HepG2 (cell line): ENCODE data around the gene MICAL1. TPM values are rescaled to one million over a fixed set of nuclear protein-coding genes. Genes with fewer than 3 reads are reported as not detected.

Experiments
- ATAC-seq: fragments of 200-7000 bp; cut with Tn5 transposase; 3 replicates; pipeline ENCODE4 v1.9.1; 2020; ENCODE audit warnings: mild to moderate bottlenecking, moderate library complexity
- BruUV-seq: library from RNA; stranded (reverse); fragments of 400-500 nt; replicated peaks from 2 replicates; lab custom pipeline; 2021; lab: Mats Ljungman, UMichigan
- CTCF ChIA-PET: fragments of 300-600 bp; formaldehyde crosslinking; extraction: SDS; loops from one replicate; lab custom pipeline; 2021; ENCODE audit warnings: low total read pairs, inconsistent platforms, low intra/inter-chr PET ratio; lab: Yijun Ruan, JAX
- POLR2A ChIA-PET: fragments of 350-600 bp; sonication (Branson Sonifier 250); formaldehyde crosslinking; loops from one replicate; lab custom pipeline; 2020; ENCODE audit warnings: antibody characterized with exemption, inconsistent platforms; lab: Yijun Ruan, JAX
- DNase-seq: peaks from one replicate; pipeline ENCODE4 v3.0.0-alpha.2; 2015; ENCODE audit warnings: low spot score
- FAIRE-seq: peaks from 3 replicates; lab custom pipeline; 2011; peaks lifted over from hg19 to GRCh38; lab: Jason Lieb, UNC
- H2AFZ ChIP-seq: one replicate; pipeline ENCODE4 v1.6.1; 2011; ENCODE audit warnings: low read length, inconsistent platforms
- H3K27ac ChIP-seq: fragments of 300-600 bp; 3 replicates; pipeline ENCODE4 v1.8.0; 2011; ENCODE audit warnings: mixed run types, mild to moderate bottlenecking, mixed read lengths, low read length, inconsistent platforms; ENCODE audit not compliant: insufficient read depth; ENCODE audit errors: extremely low read length
- H3K27me3 ChIP-seq, 2 experiments: fragments of 200-600 bp in 1 of 2; 2 replicates in 1 of 2; 3 replicates in 1 of 2; pipeline versions ENCODE4 v1.6.0 to v1.8.0; 2011; ENCODE audit warnings: low read length in 2 of 2, mild to moderate bottlenecking in 2 of 2, moderate library complexity in 2 of 2, inconsistent platforms in 1 of 2; ENCODE audit not compliant: insufficient read depth in 2 of 2, control insufficient read depth in 1 of 2
- H3K36me3 ChIP-seq, 2 experiments: fragments of 200-600 bp in 1 of 2; replicated peaks in 1 of 2; 2 replicates in 1 of 2; 3 replicates in 1 of 2; pipeline versions ENCODE4 v1.5.1 to v1.8.0; 2011; ENCODE audit warnings: low read length in 2 of 2, inconsistent platforms in 1 of 2; ENCODE audit not compliant: insufficient read depth in 2 of 2, control insufficient read depth in 1 of 2
- H3K4me1 ChIP-seq: 2 replicates; pipeline ENCODE4 v1.5.1; 2012; ENCODE audit warnings: low read length, inconsistent platforms; ENCODE audit not compliant: insufficient read depth
- H3K4me2 ChIP-seq: 2 replicates; pipeline ENCODE4 v1.6.0; 2011; ENCODE audit warnings: low read depth, low read length, inconsistent platforms
- H3K4me3 ChIP-seq, 3 experiments: fragments of 200-600 bp in 1 of 3; sonication (generic), shearing (Covaris generic) in 1 of 3; replicated peaks in 1 of 3; 2 replicates each; pipeline ENCODE4 v1.5.1; 2011 to 2016; ENCODE audit warnings: low read length in 3 of 3, inconsistent platforms in 2 of 3, low read depth in 2 of 3, mild to moderate bottlenecking in 2 of 3, control low read depth in 1 of 3, mixed read lengths in 1 of 3; ENCODE audit not compliant: insufficient read depth in 1 of 3
- H3K79me2 ChIP-seq: one replicate; pipeline ENCODE4 v1.6.1; 2011; ENCODE audit warnings: low read length, inconsistent platforms; ENCODE audit not compliant: insufficient read depth
- H3K9ac ChIP-seq: 2 replicates; pipeline ENCODE4 v1.6.0; 2011; ENCODE audit warnings: mild to moderate bottlenecking, low read depth, low read length, inconsistent platforms; ENCODE audit not compliant: insufficient read depth
- H3K9me3 ChIP-seq: 2 replicates; pipeline ENCODE4 v1.5.1; 2012; ENCODE audit warnings: mild to moderate bottlenecking, low read length
- H4K20me1 ChIP-seq: 2 replicates; pipeline ENCODE4 v1.6.0; 2011; ENCODE audit warnings: inconsistent platforms, mild to moderate bottlenecking, low read length, moderate library complexity; ENCODE audit not compliant: insufficient read depth
- AGO1 ChIP-seq: fragments of 200-400 bp; formaldehyde crosslinking; IDR thresholded peaks from 2 replicates; pipeline ENCODE4 v1.6.1; 2017; ENCODE audit warnings: mild to moderate bottlenecking, low read depth, low read length, moderate library complexity; ENCODE audit not compliant: poor library complexity, severe bottlenecking
- BCL6 ChIP-seq: IDR thresholded peaks from 2 replicates; pipeline ENCODE4 v1.6.1; 2016; ENCODE audit warnings: missing genetic modification reagents, missing compliant biosample characterization
- CBX2 ChIP-seq, 2 experiments: fragments of 200-600 bp in 1 of 2; sonication (generic); formaldehyde crosslinking in 1 of 2; IDR thresholded peaks; 2 replicates each; pipeline versions ENCODE4 v1.7.0 to v1.8.1; 2018 to 2022; ENCODE audit warnings: low read depth in 2 of 2, low read length in 1 of 2, mild to moderate bottlenecking in 1 of 2, missing genetic modification reagents in 1 of 2
- ETV6 ChIP-seq: sonication (generic); formaldehyde crosslinking; conservative IDR thresholded peaks from 2 replicates; pipeline ENCODE4 v1.4.0; 2020; ENCODE audit warnings: missing genetic modification reagents
- FOSL1 ChIP-seq: sonication (generic); formaldehyde crosslinking; IDR thresholded peaks from 2 replicates; pipeline ENCODE4 v1.9.0; 2021; ENCODE audit warnings: missing genetic modification reagents, borderline replicate concordance
- FOSL2 ChIP-seq: sonication (generic); formaldehyde crosslinking; IDR thresholded peaks from 2 replicates; pipeline ENCODE4 v1.4.0; 2020; ENCODE audit warnings: missing genetic modification reagents
- HMGA1 ChIP-seq: sonication (generic); formaldehyde crosslinking; conservative IDR thresholded peaks from 2 replicates; pipeline ENCODE4 v1.4.0; 2020; ENCODE audit warnings: missing genetic modification reagents
- KMT2A ChIP-seq: sonication (generic); formaldehyde crosslinking; IDR thresholded peaks from 2 replicates; pipeline ENCODE4 v1.4.0; 2020; ENCODE audit warnings: missing genetic modification reagents
- TARDBP ChIP-seq: sonication (generic); formaldehyde crosslinking; IDR thresholded peaks from 2 replicates; pipeline ENCODE4 v1.8.0; 2022; ENCODE audit warnings: mild to moderate bottlenecking, missing genetic modification reagents
- TBL1XR1 ChIP-seq: fragments of 150-350 bp; IDR thresholded peaks from 2 replicates; pipeline ENCODE4 v1.6.1; 2014; ENCODE audit warnings: borderline replicate concordance, low read length; ENCODE audit not compliant: partially characterized antibody
- TIGD3 ChIP-seq: sonication (generic); formaldehyde crosslinking; IDR thresholded peaks from 2 replicates; pipeline ENCODE4 v1.5.1; 2020; ENCODE audit warnings: mild to moderate bottlenecking, missing genetic modification reagents, borderline replicate concordance
- XBP1 ChIP-seq: sonication (generic); formaldehyde crosslinking; IDR thresholded peaks from 2 replicates; pipeline ENCODE4 v1.5.0; 2020; ENCODE audit warnings: missing genetic modification reagents
- ZNF20 ChIP-seq: sonication (generic); formaldehyde crosslinking; IDR thresholded peaks from 2 replicates; pipeline ENCODE4 v1.4.0; 2020; ENCODE audit warnings: mild to moderate bottlenecking, moderate library complexity, missing genetic modification reagents
- ZNF205 ChIP-seq: IDR thresholded peaks from 2 replicates; pipeline ENCODE4 v1.6.1; 2018; ENCODE audit warnings: missing biosample characterization, missing genetic modification reagents
- ZNF234 ChIP-seq: sonication (generic); formaldehyde crosslinking; conservative IDR thresholded peaks from 2 replicates; pipeline ENCODE4 v1.5.1; 2020; ENCODE audit warnings: mild to moderate bottlenecking, missing genetic modification reagents
- ZNF30 ChIP-seq: sonication (generic); formaldehyde crosslinking; IDR thresholded peaks from 2 replicates; pipeline ENCODE4 v1.5.0; 2020; ENCODE audit warnings: mild to moderate bottlenecking, missing genetic modification reagents
- ZNF431 ChIP-seq: sonication (generic); formaldehyde crosslinking; IDR thresholded peaks from 2 replicates; pipeline ENCODE4 v1.9.0; 2022; ENCODE audit warnings: missing genetic modification reagents, low read depth, mild to moderate bottlenecking, borderline replicate concordance
- ZNF577 ChIP-seq: sonication (generic); formaldehyde crosslinking; IDR thresholded peaks from 2 replicates; pipeline ENCODE4 v1.4.0; 2020; ENCODE audit warnings: mild to moderate bottlenecking, low read depth, missing genetic modification reagents, borderline replicate concordance
- WGBS: methylation state at CpG from one replicate; pipeline ENCODE4 v1.1.6; 2017; ENCODE audit warnings: low lambda C conversion rate; 5-methylcytosine and 5-hydroxymethylcytosine counted together
- in situ Hi-C: cut with HindIII; loops from 2 replicates; pipeline ENCODE4 v1.10.0; 2017; ENCODE audit warnings: low pct_unique_long_range_greater_than_20kb; ENCODE audit not compliant: extremely low pct_ligation_motif_present
- intact Hi-C: fragments of 100-400 bp; cut with micrococcal nuclease; formaldehyde crosslinking; loops from one replicate; pipeline ENCODE4 v1.10.0; 2022; ENCODE audit not compliant: unreplicated experiment
- polyA plus RNA-seq, 8 experiments: library from polyadenylated mRNA; depleted of rRNA in 3 of 8; stranded (reverse) in 7 of 8; unstranded in 1 of 8; fragments of >200 nt; fragmentation: Illumina TruSeq in 4 of 8; extraction: Trizol in 4 of 8; gene quantifications; 2 replicates each; pipeline versions ENCODE4 v1.2.1 to v1.2.3, GENCODE V29; 2011 to 2016; ENCODE audit warnings: low read depth in 4 of 8, missing spikeins in 1 of 8, mixed read lengths in 1 of 8; ENCODE audit not compliant: insufficient read depth in 1 of 8
- total RNA-seq, 5 experiments: library from RNA; depleted of rRNA; stranded (reverse); fragments of >200 nt; fragmentation: Illumina TruSeq; extraction: Trizol; gene quantifications; 2 replicates each; pipeline ENCODE4 v1.2.3, GENCODE V29; 2016; ENCODE audit warnings: low read depth in 1 of 5
- TF ChIP-seq, protein P1 (sequence below): sonication (generic); formaldehyde crosslinking; IDR thresholded peaks from 2 replicates; pipeline ENCODE4 v1.4.0; 2020; ENCODE audit warnings: low read depth, missing genetic modification reagents

MICAL1 gene
- total and polyA plus RNA-seq, 2 of the 13 experiments (the other 11 are each of a cell fraction or from before 2014, with no cell fraction given), result 6.9 to 39.0 TPM

DNA sequence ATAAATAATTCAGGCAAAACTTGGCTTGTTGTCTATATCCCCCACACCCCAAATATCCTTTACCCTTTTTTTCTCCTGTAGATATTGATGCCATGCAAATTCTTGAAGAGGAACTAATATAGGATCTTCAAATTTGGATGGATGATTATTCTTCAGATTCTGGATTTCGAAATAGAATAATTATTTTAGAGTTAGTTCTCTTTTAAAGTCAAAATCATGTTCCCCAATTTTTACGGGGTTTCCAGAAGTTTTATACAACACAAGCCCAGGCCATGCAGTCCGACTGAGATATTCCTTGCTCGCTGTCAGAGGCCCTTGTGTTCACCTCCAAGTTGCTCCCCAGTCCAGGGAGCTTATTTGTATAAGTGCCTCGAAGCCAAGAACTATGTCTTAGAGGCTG, 19.5 kb downstream of the MICAL1 start (continued):
- TF ChIP-seq, protein P1, sequence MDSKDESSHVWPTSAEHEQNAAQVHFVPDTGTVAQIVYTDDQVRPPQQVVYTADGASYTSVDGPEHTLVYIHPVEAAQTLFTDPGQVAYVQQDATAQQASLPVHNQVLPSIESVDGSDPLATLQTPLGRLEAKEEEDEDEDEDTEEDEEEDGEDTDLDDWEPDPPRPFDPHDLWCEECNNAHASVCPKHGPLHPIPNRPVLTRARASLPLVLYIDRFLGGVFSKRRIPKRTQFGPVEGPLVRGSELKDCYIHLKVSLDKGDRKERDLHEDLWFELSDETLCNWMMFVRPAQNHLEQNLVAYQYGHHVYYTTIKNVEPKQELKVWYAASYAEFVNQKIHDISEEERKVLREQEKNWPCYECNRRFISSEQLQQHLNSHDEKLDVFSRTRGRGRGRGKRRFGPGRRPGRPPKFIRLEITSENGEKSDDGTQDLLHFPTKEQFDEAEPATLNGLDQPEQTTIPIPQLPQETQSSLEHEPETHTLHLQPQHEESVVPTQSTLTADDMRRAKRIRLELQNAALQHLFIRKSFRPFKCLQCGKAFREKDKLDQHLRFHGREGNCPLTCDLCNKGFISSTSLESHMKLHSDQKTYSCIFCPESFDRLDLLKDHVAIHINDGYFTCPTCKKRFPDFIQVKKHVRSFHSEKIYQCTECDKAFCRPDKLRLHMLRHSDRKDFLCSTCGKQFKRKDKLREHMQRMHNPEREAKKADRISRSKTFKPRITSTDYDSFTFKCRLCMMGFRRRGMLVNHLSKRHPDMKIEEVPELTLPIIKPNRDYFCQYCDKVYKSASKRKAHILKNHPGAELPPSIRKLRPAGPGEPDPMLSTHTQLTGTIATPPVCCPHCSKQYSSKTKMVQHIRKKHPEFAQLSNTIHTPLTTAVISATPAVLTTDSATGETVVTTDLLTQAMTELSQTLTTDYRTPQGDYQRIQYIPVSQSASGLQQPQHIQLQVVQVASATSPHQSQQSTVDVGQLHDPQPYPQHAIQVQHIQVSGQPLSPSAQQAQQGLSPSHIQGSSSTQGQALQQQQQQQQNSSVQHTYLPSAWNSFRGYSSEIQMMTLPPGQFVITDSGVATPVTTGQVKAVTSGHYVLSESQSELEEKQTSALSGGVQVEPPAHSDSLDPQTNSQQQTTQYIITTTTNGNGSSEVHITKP (CRISPR knock-in tag), result no peak
- TF ChIP-seq FOSL2, result no peak
- TF ChIP-seq, all 625 proteins: peak for 0

DNA sequence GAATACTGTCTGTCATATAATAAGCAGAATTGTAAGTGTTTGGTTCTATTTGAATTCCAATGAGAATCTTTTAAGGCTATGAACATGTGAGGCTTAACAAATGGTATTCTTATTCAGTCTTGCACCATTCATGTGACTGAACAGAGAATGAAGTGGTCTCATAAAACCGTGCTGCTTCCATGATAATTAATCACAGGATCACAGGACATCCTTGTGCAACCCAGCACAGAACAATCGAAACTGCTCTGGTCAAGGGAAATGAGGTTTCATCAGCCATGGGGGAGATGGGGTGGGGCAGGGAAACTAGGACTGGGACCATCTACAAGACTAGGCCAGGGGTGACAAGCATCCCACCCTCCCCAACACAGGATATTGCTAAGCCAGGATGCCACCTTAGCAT, 21.1 kb downstream of the MICAL1 start:
- no peak overlapping the region for H3K4me2 ChIP-seq
- no TSS peak for BruUV-seq
- H3K27me3 ChIP-seq, result no peaks in the 10 kb centered on the region
- 3% methylated on average over 2 of the region's 2 CpGs for WGBS
- H3K4me1 ChIP-seq, result peaks cover 2% of the 10 kb centered on the region; the same call in 1 of the 2 replicates
- FAIRE-seq (no peak), DNase-seq (no peak), ATAC-seq (no peak)
- no peak overlapping the region for H3K27ac ChIP-seq
- H3K36me3 ChIP-seq, result no peaks in the 10 kb centered on the region
- in situ Hi-C loops (no loop called here), intact Hi-C loops (no loop called here)
- H2AFZ ChIP-seq, result no peak overlapping the region
- H4K20me1 ChIP-seq, result no peaks in the 10 kb centered on the region
- ChIA-PET POLR2A (no interaction called here), CTCF (no interaction called here)
- no peaks in the 10 kb centered on the region for H3K9me3 ChIP-seq
- TF ChIP-seq ZNF577 (CRISPR knock-in tag) (no peak), FOSL1 (no peak), BCL6 (CRISPR knock-in tag) (no peak), ZNF30 (CRISPR knock-in tag) (no peak), TIGD3 (CRISPR knock-in tag) (no peak), ZNF234 (CRISPR knock-in tag) (no peak), TARDBP (no peak), ZNF20 (no peak), XBP1 (CRISPR knock-in tag) (no peak), ETV6 (no peak), CBX2 (IDR thresholded peaks at IDR 0.05; ENCODE audit: low read depth, low read length) (no peak), CBX2 (CRISPR knock-in tag; IDR thresholded peaks at IDR 0.05; ENCODE audit: low read depth) (no peak), KMT2A (CRISPR knock-in tag) (no peak), TBL1XR1 (no peak), HMGA1 (no peak), ZNF431 (CRISPR knock-in tag) (no peak), ZNF205 (CRISPR knock-in tag) (no peak), AGO1 (no peak)
- H3K9ac ChIP-seq, result no peak overlapping the region
- H3K4me3 ChIP-seq, result no peak overlapping the region
- H3K79me2 ChIP-seq, result no peaks in the 10 kb centered on the region
